Mesenteric fat pad (tissue), 1 donor: ENCODE data around the gene LOXHD1. TPM values are rescaled to one million over a fixed set of nuclear protein-coding genes. Genes with fewer than 3 reads are reported as not detected.

Source experiments
- DNase-seq: peaks from one replicate; pipeline ENCODE4 v3.0.0-alpha.2; 2020; ENCODE audit warnings: low spot score
- total RNA-seq: library from RNA; stranded (reverse); fragmentation: NEBNext Ultra II Directional; extraction: Animal tissue kit (Norgen Biotek cat#: 25700); gene quantifications from one replicate; pipeline ENCODE4 v1.2.1, GENCODE V29; 2021
- donor health status: DM: yes; HTN: yes; CAD: no.

LOXHD1 gene
- total RNA-seq, 1 donor from 2014 or later = 2.3 TPM

GRCh38 chr18:46627136-46627535, 29.9 kb downstream of the LOXHD1 start:
- no peak for DNase-seq

- DNase-seq = no peak
Observed at GRCh38 chr18:46625069-46625468, 32.0 kb downstream of the LOXHD1 start.

GRCh38 chr18:46624127-46624526, 32.9 kb downstream of the LOXHD1 start:
- no peak for DNase-seq

GRCh38 chr18:46623541-46623940, 33.5 kb downstream of the LOXHD1 start:
- DNase-seq = no peak

- DNase-seq = no peak
Observed at GRCh38 chr18:46622999-46623398, 34.0 kb downstream of the LOXHD1 start.

- no peak for DNase-seq
Observed at GRCh38 chr18:46622451-46622850, 34.6 kb downstream of the LOXHD1 start.

- no peak for DNase-seq
Observed at GRCh38 chr18:46621871-46622270, 35.1 kb downstream of the LOXHD1 start.

GRCh38 chr18:46621111-46621766, 35.8 kb downstream of the LOXHD1 start:
- DNase-seq = no peak

GRCh38 chr18:46619559-46619958, 37.5 kb downstream of the LOXHD1 start:
- DNase-seq = no peak

GRCh38 chr18:46615720-46616119, 41.3 kb downstream of the LOXHD1 start:
- no peak for DNase-seq

GRCh38 chr18:46609048-46609447, 48.0 kb downstream of the LOXHD1 start:
- DNase-seq = no peak

GRCh38 chr18:46607926-46608325, 49.1 kb downstream of the LOXHD1 start:
- no peak for DNase-seq

- DNase-seq = no peak
Observed at GRCh38 chr18:46601141-46601805, 55.7 kb downstream of the LOXHD1 start.

- DNase-seq = no peak
Observed at GRCh38 chr18:46596119-46596518, 60.9 kb downstream of the LOXHD1 start.

GRCh38 chr18:46591783-46592391, 65.1 kb downstream of the LOXHD1 start:
- no peak for DNase-seq

GRCh38 chr18:46590103-46590502, 66.9 kb downstream of the LOXHD1 start:
- no peak for DNase-seq

- DNase-seq = no peak
Observed at GRCh38 chr18:46588971-46589660, 67.9 kb downstream of the LOXHD1 start.

- DNase-seq = no peak
Observed at GRCh38 chr18:46587600-46587999, 69.4 kb downstream of the LOXHD1 start.

- DNase-seq = no peak
Observed at GRCh38 chr18:46583711-46584110, 73.3 kb downstream of the LOXHD1 start.

GRCh38 chr18:46581648-46582047, 75.4 kb downstream of the LOXHD1 start:
- DNase-seq = no peak

- DNase-seq = no peak
Observed at GRCh38 chr18:46578987-46579386, 78.0 kb downstream of the LOXHD1 start.

GRCh38 chr18:46577546-46577945, 79.5 kb downstream of the LOXHD1 start:
- no peak for DNase-seq
